ENCODE data around the gene PLCD3. TPM values are rescaled to one million over a fixed set of nuclear protein-coding genes. Genes with fewer than 3 reads are reported as not detected.

PLCD3 gene
- total RNA-seq, 1 experiment from 2014 or later, result 35.1 TPM

- intact Hi-C loops (cut with micrococcal nuclease), result no loop called here
- BruUV-seq (replicated peaks), result no TSS peak
- Histone ChIP-seq H3K9me3 (ENCODE audit: low read length) (no peaks in the 10 kb centered on the region), H3K4me1 (ENCODE audit: insufficient read depth, low read length) (peaks cover 6% of the 10 kb centered on the region), H3K9ac (ENCODE audit: low read length) (no peak overlapping the region), H2AFZ (ENCODE audit: low read length) (no peak overlapping the region), H3K9me2 (replicated peaks; ENCODE audit: low read length) (no peaks in the 10 kb centered on the region), H3K4me3 (ENCODE audit: low read length) (no peak overlapping the region), H3K27me3 (ENCODE audit: low read length) (no peaks in the 10 kb centered on the region), H4K20me1 (ENCODE audit: low read length) (no peaks in the 10 kb centered on the region), H3F3A (ENCODE audit: low read length, unreplicated experiment) (peaks cover 4% of the 10 kb centered on the region), H3K27ac (ENCODE audit: low read length) (no peak overlapping the region), H3K4me2 (ENCODE audit: low read length) (no peak overlapping the region), H3K36me3 (ENCODE audit: low read depth, low read length) (peaks cover 69% of the 10 kb centered on the region), H3K79me2 (ENCODE audit: low read length) (peaks cover 8% of the 10 kb centered on the region; the same call in 1 of the 2 replicates)
- ATAC-seq (peak; percentile 27), DNase-seq (no peak)
- ChIA-PET POLR2A (ENCODE audit: unreplicated experiment) (interaction anchor here (1.0 kb wide), 1 partner anchor 37 kb away, joined by 3 read pairs; no protein-coding TSS in a partner anchor), CTCF (interaction anchor here (0.6 to 1.5 kb wide), 3 partner anchors 37 to 178 kb away, joined by 3 to 9 read pairs (median 5); partner anchors contain the start of gene ACBD4)
- TF ChIP-seq EZH2 (IDR thresholded peaks at IDR 0.05; ENCODE audit: low read length, unreplicated experiment) (no peak), EZH2phosphoT487 (IDR thresholded peaks at IDR 0.05; ENCODE audit: borderline replicate concordance, low read length) (no peak), CTCF (conservative IDR thresholded peaks at IDR 0.05; ENCODE audit: low read depth, low read length) (no peak)
Observed at GRCh38 chr17:45098081-45098868, 34.0 kb downstream of the PLCD3 start.

- POLR2A ChIA-PET (ENCODE audit: unreplicated experiment), result no interaction called here
- peaks cover 12% of the 10 kb centered on the region for H3F3A ChIP-seq (ENCODE audit: low read length, unreplicated experiment)
- H3K4me1 ChIP-seq (ENCODE audit: insufficient read depth, low read length), result peaks cover 19% of the 10 kb centered on the region
- no peak overlapping the region for H3K27ac ChIP-seq (ENCODE audit: low read length)
- intact Hi-C loops (cut with micrococcal nuclease), result loop anchor here (1.0 kb wide), 1 partner anchor 36 kb away; no protein-coding TSS in a partner anchor
- no peaks in the 10 kb centered on the region for H4K20me1 ChIP-seq (ENCODE audit: low read length)
- no peak overlapping the region for H3K9ac ChIP-seq (ENCODE audit: low read length)
- no peaks in the 10 kb centered on the region for H3K9me2 ChIP-seq (replicated peaks; ENCODE audit: low read length)
- H3K36me3 ChIP-seq (ENCODE audit: low read depth, low read length), result peaks cover 60% of the 10 kb centered on the region
- no TSS peak for BruUV-seq (replicated peaks)
- H3K9me3 ChIP-seq (ENCODE audit: low read length), result no peaks in the 10 kb centered on the region
- CTCF ChIA-PET, result interaction anchor here (2.0 kb wide), 1 partner anchor 38 kb away, joined by 9 read pairs; the partner anchor contains the start of gene ACBD4
- TF ChIP-seq EZH2 (IDR thresholded peaks at IDR 0.05; ENCODE audit: low read length, unreplicated experiment) (no peak), CTCF (conservative IDR thresholded peaks at IDR 0.05; ENCODE audit: low read depth, low read length) (no peak), EZH2phosphoT487 (IDR thresholded peaks at IDR 0.05; ENCODE audit: borderline replicate concordance, low read length) (no peak)
- H3K27me3 ChIP-seq (ENCODE audit: low read length), result no peaks in the 10 kb centered on the region
- DNase-seq (no peak), ATAC-seq (no peak)
- no peak overlapping the region for H3K4me3 ChIP-seq (ENCODE audit: low read length)
- peaks cover 8% of the 10 kb centered on the region; the same call in 1 of the 2 replicates for H3K79me2 ChIP-seq (ENCODE audit: low read length)
- H3K4me2 ChIP-seq (ENCODE audit: low read length), result no peak overlapping the region
- no peak overlapping the region for H2AFZ ChIP-seq (ENCODE audit: low read length)
Observed at GRCh38 chr17:45096926-45097325, 35.4 kb downstream of the PLCD3 start.

All from PC-3 (cell line).